IMR-90 (cell line): ENCODE results near the gene OR52K2. TPM values are rescaled to one million over a fixed set of nuclear protein-coding genes. Genes with fewer than 3 reads are reported as not detected.

Experiments
- ATAC-seq: fragments of 200-7000 bp; cut with Tn5 transposase; 2 replicates; pipeline ENCODE4 v1.9.1; 2020; ENCODE audit warnings: low read depth, mild to moderate bottlenecking, moderate library complexity
- BruUV-seq: library from RNA; stranded (reverse); fragments of 400-500 nt; replicated peaks from 2 replicates; lab custom pipeline; 2021; lab: Mats Ljungman, UMichigan
- CTCF ChIA-PET: fragments of 300-600 bp; formaldehyde crosslinking; extraction: SDS; loops from one replicate; lab custom pipeline; 2021; ENCODE audit warnings: antibody characterized with exemption; lab: Yijun Ruan, JAX
- POLR2A ChIA-PET: fragments of 300-600 bp; sonication (Branson Sonifier 250); formaldehyde crosslinking; loops from one replicate; lab custom pipeline; 2022; ENCODE audit warnings: antibody characterized with exemption; ENCODE audit not compliant: unreplicated experiment; lab: Charles Lee
- DNase-seq: peaks from one replicate; pipeline ENCODE4 v3.0.0; 2013
- H2AFZ ChIP-seq: replicated peaks from 2 replicates; pipeline ENCODE3; 2013; ENCODE audit warnings: low read length, mild to moderate bottlenecking; ENCODE audit not compliant: poor library complexity
- H2AK5ac ChIP-seq: 2 replicates; pipeline ENCODE4 v1.6.1; 2013; ENCODE audit warnings: low read depth, low read length, inconsistent platforms
- H2AK9ac ChIP-seq: replicated peaks from 2 replicates; pipeline ENCODE3; 2013; ENCODE audit warnings: mild to moderate bottlenecking, low read depth, low read length, moderate library complexity; ENCODE audit not compliant: poor library complexity
- H2BK120ac ChIP-seq: 2 replicates; pipeline ENCODE4 v1.6.1; 2013; ENCODE audit warnings: low read depth, low read length, inconsistent platforms
- H2BK15ac ChIP-seq: 3 replicates; pipeline ENCODE4 v1.6.1; 2013; ENCODE audit warnings: low read depth, low read length, inconsistent platforms
- H2BK20ac ChIP-seq: 2 replicates; pipeline ENCODE4 v1.6.1; 2013; ENCODE audit warnings: low read depth, mild to moderate bottlenecking, inconsistent platforms, low read length, moderate library complexity
- H2BK5ac ChIP-seq: 2 replicates; pipeline ENCODE4 v1.6.1; 2013; ENCODE audit warnings: mild to moderate bottlenecking, low read depth, low read length, inconsistent platforms; ENCODE audit not compliant: poor library complexity, severe bottlenecking
- H3K14ac ChIP-seq: replicated peaks from 2 replicates; pipeline ENCODE4 v1.6.1; 2013; ENCODE audit warnings: low read depth, low read length, inconsistent platforms
- H3K18ac ChIP-seq: 2 replicates; pipeline ENCODE4 v1.6.1; 2013; ENCODE audit warnings: low read depth, low read length, control low read depth
- H3K23ac ChIP-seq: 2 replicates; pipeline ENCODE4 v1.6.1; 2013; ENCODE audit warnings: low read depth, low read length, inconsistent platforms
- H3K27ac ChIP-seq: 2 replicates; pipeline ENCODE4 v1.5.1; 2013; ENCODE audit warnings: mild to moderate bottlenecking, control low read depth, low read length; ENCODE audit not compliant: insufficient read depth
- H3K27me3 ChIP-seq: 2 replicates; pipeline ENCODE4 v1.6.1; 2013; ENCODE audit warnings: low read length; ENCODE audit not compliant: control insufficient read depth, insufficient read depth
- H3K36me3 ChIP-seq: 2 replicates; pipeline ENCODE4 v1.6.1; 2013; ENCODE audit warnings: low read length, mixed read lengths; ENCODE audit not compliant: control insufficient read depth, insufficient read depth
- H3K4ac ChIP-seq: 2 replicates; pipeline ENCODE4 v1.6.1; 2013; ENCODE audit warnings: low read depth, low read length, inconsistent platforms
- H3K4me1 ChIP-seq: 2 replicates; pipeline ENCODE4 v1.6.1; 2013; ENCODE audit warnings: low read length, mixed read lengths; ENCODE audit not compliant: control insufficient read depth, insufficient read depth
- H3K4me2 ChIP-seq: 2 replicates; pipeline ENCODE4 v1.6.1; 2013; ENCODE audit warnings: low read depth, mild to moderate bottlenecking, control low read depth, low read length, moderate library complexity
- H3K4me3 ChIP-seq: 2 replicates; pipeline ENCODE4 v1.5.1; 2013; ENCODE audit warnings: low read depth, mild to moderate bottlenecking, control low read depth, low read length, moderate library complexity; ENCODE audit not compliant: insufficient read depth
- H3K56ac ChIP-seq: 2 replicates; pipeline ENCODE4 v1.6.1; 2013; ENCODE audit warnings: low read length, inconsistent platforms; ENCODE audit not compliant: insufficient read depth; ENCODE audit errors: extremely low read depth
- H3K79me1 ChIP-seq, 2 experiments: 2 replicates each; pipeline ENCODE4 v1.6.1; 2013; ENCODE audit warnings: low read length in 2 of 2, inconsistent platforms in 1 of 2, low read depth in 1 of 2
- H3K9ac ChIP-seq: 2 replicates; pipeline ENCODE4 v1.6.1; 2013; ENCODE audit warnings: low read depth, low read length, control low read depth
- H3K9me1 ChIP-seq: 2 replicates; pipeline ENCODE4 v1.6.1; 2013; ENCODE audit warnings: low read length, inconsistent platforms; ENCODE audit not compliant: insufficient read depth
- H3K9me3 ChIP-seq: 2 replicates; pipeline ENCODE4 v1.6.1; 2013; ENCODE audit warnings: low read length; ENCODE audit not compliant: control insufficient read depth, insufficient read depth
- H4K20me1 ChIP-seq: 2 replicates; pipeline ENCODE4 v1.6.1; 2013; ENCODE audit warnings: low read length, inconsistent platforms; ENCODE audit not compliant: insufficient read depth
- H4K5ac ChIP-seq: 2 replicates; pipeline ENCODE4 v1.6.1; 2013; ENCODE audit warnings: mild to moderate bottlenecking, low read depth, low read length, control low read depth
- H4K8ac ChIP-seq, 2 experiments: 2 replicates each; pipeline ENCODE4 v1.6.1; 2013; ENCODE audit warnings: low read depth in 2 of 2, low read length in 2 of 2, control low read depth in 1 of 2, inconsistent platforms in 1 of 2
- H4K91ac ChIP-seq: 2 replicates; pipeline ENCODE4 v1.6.1; 2013; ENCODE audit warnings: low read depth, low read length, inconsistent platforms; ENCODE audit not compliant: insufficient read depth
- BHLHE40 ChIP-seq: fragments of 150-350 bp; IDR thresholded peaks from 2 replicates; pipeline ENCODE4 v1.6.1; 2016; ENCODE audit warnings: mild to moderate bottlenecking, low read depth, low read length
- CEBPB ChIP-seq: IDR thresholded peaks from 2 replicates; pipeline ENCODE4 v1.6.1; 2012; ENCODE audit warnings: low read depth, low read length, improper control_type of control experiment
- CHD1 ChIP-seq: IDR thresholded peaks from 2 replicates; pipeline ENCODE4 v1.6.1; 2012; ENCODE audit warnings: low read depth, low read length, improper control_type of control experiment
- CTCF ChIP-seq: conservative IDR thresholded peaks from 2 replicates; pipeline ENCODE4 v1.5.1; 2012; ENCODE audit warnings: mild to moderate bottlenecking, low read depth, low read length, improper control_type of control experiment
- ELK1 ChIP-seq: fragments of 150-350 bp; IDR thresholded peaks from 2 replicates; pipeline ENCODE4 v1.6.1; 2016; ENCODE audit warnings: low read depth, mild to moderate bottlenecking, low read length, moderate library complexity, borderline replicate concordance
- FOS ChIP-seq: fragments of 150-350 bp; IDR thresholded peaks from 2 replicates; pipeline ENCODE4 v1.6.1; 2016; ENCODE audit warnings: low read depth, low read length
- MAFK ChIP-seq: IDR thresholded peaks from 2 replicates; pipeline ENCODE4 v1.6.1; 2012; ENCODE audit warnings: low read depth, low read length, improper control_type of control experiment
- MAZ ChIP-seq: IDR thresholded peaks from 2 replicates; pipeline ENCODE4 v1.6.1; 2012; ENCODE audit warnings: low read depth, mild to moderate bottlenecking, low read length, improper control_type of control experiment, moderate library complexity, borderline replicate concordance
- MXI1 ChIP-seq: IDR thresholded peaks from 2 replicates; pipeline ENCODE4 v1.6.1; 2012; ENCODE audit warnings: low read depth, mild to moderate bottlenecking, low read length, moderate library complexity, borderline replicate concordance
- NFE2L2 ChIP-seq: fragments of 150-350 bp; IDR thresholded peaks from 2 replicates; pipeline ENCODE4 v1.6.1; 2016; ENCODE audit warnings: low read depth, mild to moderate bottlenecking, low read length
- POLR2A ChIP-seq: IDR thresholded peaks from 2 replicates; pipeline ENCODE4 v1.6.1; 2012; ENCODE audit warnings: mild to moderate bottlenecking, low read depth, low read length
- RAD21 ChIP-seq: IDR thresholded peaks from 2 replicates; pipeline ENCODE4 v1.6.1; 2012; ENCODE audit warnings: low read length, improper control_type of control experiment
- RCOR1 ChIP-seq: IDR thresholded peaks from 2 replicates; pipeline ENCODE4 v1.6.1; 2012; ENCODE audit warnings: mild to moderate bottlenecking, low read length, improper control_type of control experiment; ENCODE audit not compliant: insufficient replicate concordance
- RFX5 ChIP-seq: IDR thresholded peaks from 2 replicates; pipeline ENCODE4 v1.8.0; 2012; ENCODE audit warnings: low read depth, mild to moderate bottlenecking, low read length, moderate library complexity
- SMC3 ChIP-seq: fragments of 150-350 bp; IDR thresholded peaks from 2 replicates; pipeline ENCODE4 v1.6.1; 2016; ENCODE audit warnings: low read depth, mild to moderate bottlenecking, antibody characterized with exemption, low read length, moderate library complexity
- USF2 ChIP-seq: fragments of 150-350 bp; IDR thresholded peaks from 2 replicates; pipeline ENCODE4 v1.6.1; 2017; ENCODE audit warnings: mild to moderate bottlenecking, antibody characterized with exemption, low read length, low read depth
- dilution Hi-C: fragments of 300-500 bp; cut with HindIII; formaldehyde crosslinking; loops from one replicate; pipeline ENCODE4 v1.14.3; 2018; ENCODE audit warnings: low sequenced_read_pairs; ENCODE audit not compliant: unreplicated experiment
- in situ Hi-C: fragments of 300-500 bp; cut with MboI; formaldehyde crosslinking; loops from 3 replicates; pipeline ENCODE4 v1.14.3; 2019; ENCODE audit warnings: low sequenced_read_pairs, inconsistent platforms, mixed read lengths
- intact Hi-C: fragments of 100-400 bp; cut with micrococcal nuclease; formaldehyde crosslinking; loops from 2 replicates; pipeline ENCODE4 v1.10.0; 2022
- polyA plus RNA-seq, 3 experiments: library from polyadenylated mRNA; depleted of rRNA; stranded (reverse); fragments of >200 nt; gene quantifications; 2 replicates each; pipeline ENCODE4 v1.2.3, GENCODE V29; 2012; ENCODE audit warnings: low replicate concordance in 1 of 3
- total RNA-seq: library from RNA; depleted of rRNA; stranded (reverse); fragments of >200 nt; gene quantifications from 2 replicates; pipeline ENCODE4 v1.2.3, GENCODE V29; 2012

OR52K2 gene
- total and polyA plus RNA-seq, 2 of the 4 experiments (the other 2 are of a cell fraction): not detected

- Histone ChIP-seq H3K36me3 (no peaks in the 10 kb centered on the region), H2BK20ac (no peak overlapping the region), H3K14ac (no peak overlapping the region), H3K27ac (no peak overlapping the region), H3K23ac (no peak overlapping the region), H2AK9ac (no peak overlapping the region), H3K9me3 (no peaks in the 10 kb centered on the region; the same call in 1 of the 2 replicates), H2BK15ac (no peak overlapping the region), H3K79me1 (no peaks in the 10 kb centered on the region), H4K91ac (no peak overlapping the region), H2AFZ (no peak overlapping the region), H4K8ac (no peak overlapping the region), H2BK5ac (no peak overlapping the region), H2AK5ac (no peak overlapping the region), H3K4me3 (no peak overlapping the region), H3K4me2 (no peak overlapping the region), H3K27me3 (no peaks in the 10 kb centered on the region), H4K5ac (no peak overlapping the region), H3K4me1 (no peaks in the 10 kb centered on the region), H3K9me1 (no peaks in the 10 kb centered on the region), H3K56ac (no peak overlapping the region), H2BK120ac (no peak overlapping the region), H4K20me1 (no peaks in the 10 kb centered on the region), H3K9ac (no peak overlapping the region), H3K18ac (no peak overlapping the region), H3K4ac (no peak overlapping the region)
- TF ChIP-seq RFX5: no peak
- no peak for TF ChIP-seq MAZ
- TF ChIP-seq CHD1: no peak
- TF ChIP-seq BHLHE40: no peak
- TF ChIP-seq MXI1: no peak
- no peak for TF ChIP-seq CEBPB
- TF ChIP-seq CTCF: no peak
- TF ChIP-seq SMC3: no peak
- no peak for TF ChIP-seq POLR2A
- TF ChIP-seq MAFK: no peak
- TF ChIP-seq RAD21: no peak
- TF ChIP-seq NFE2L2: no peak
- no peak for TF ChIP-seq FOS
- no peak for TF ChIP-seq ELK1
- no peak for TF ChIP-seq RCOR1
- no peak for TF ChIP-seq USF2
- no TSS peak for BruUV-seq
- ChIA-PET CTCF (no interaction called here), POLR2A (no interaction called here)
- intact Hi-C loops (no loop called here), dilution Hi-C loops (no loop called here), in situ Hi-C loops (no loop called here)
- no peak for DNase-seq
- ATAC-seq: no peak
Observed at GRCh38 chr11:4454021-4454420, 4.9 kb downstream of the OR52K2 start.
